GM12865 (cell line): ENCODE results near the gene GOLGA6B.
"Not testable (repeated sequence)": the region's sequence is repeated elsewhere in the genome, so short reads cannot be mapped to it uniquely, and the experiment has no call there.

Source experiments
- DNase-seq: peaks from one replicate; pipeline ENCODE4 v3.0.0; 2010; ENCODE audit warnings: low read depth
- H3K4me3 ChIP-seq: 2 replicates; pipeline ENCODE4 v1.5.1; 2011; ENCODE audit warnings: mild to moderate bottlenecking, low read depth, low read length, control low read depth
- CTCF ChIP-seq: IDR thresholded peaks from 2 replicates; pipeline ENCODE4 v1.5.1; 2011; ENCODE audit warnings: low read length, control low read depth, low read depth, inconsistent platforms; ENCODE audit not compliant: insufficient read depth; ENCODE audit errors: missing control alignments

The GOLGA6B gene

GRCh38 chr15:72688697-72689096 lies 34.2 kb downstream of the GOLGA6B start:
- H3K4me3 ChIP-seq: no peak overlapping the region
- TF ChIP-seq CTCF: no peak
- no peak for DNase-seq

- no peak overlapping the region for H3K4me3 ChIP-seq
- no peak for TF ChIP-seq CTCF
- no peak for DNase-seq
These were observed 36.4 kb downstream of the GOLGA6B start for GRCh38 chr15:72690938-72691337.

GRCh38 chr15:72698938-72699337 lies 44.4 kb downstream of the GOLGA6B start:
- TF ChIP-seq CTCF: no peak
- no peak overlapping the region for H3K4me3 ChIP-seq
- DNase-seq: no peak

GRCh38 chr15:72700076-72700475 lies 45.6 kb downstream of the GOLGA6B start:
- no peak for DNase-seq
- TF ChIP-seq CTCF: no peak
- no peak overlapping the region for H3K4me3 ChIP-seq

- H3K4me3 ChIP-seq: no peak overlapping the region
- DNase-seq: no peak
- TF ChIP-seq CTCF: no peak
These were observed 51.8 kb downstream of the GOLGA6B start for GRCh38 chr15:72706266-72706665.

- not testable (repeated sequence) for H3K4me3 ChIP-seq, DNase-seq
These were observed 54.2 kb downstream of the GOLGA6B start for GRCh38 chr15:72708551-72709303.
